ENCODE measurements around the gene TTN. TPM values are rescaled to one million over a fixed set of nuclear protein-coding genes. Genes with fewer than 3 reads are reported as not detected.

TTN gene
- total and polyA plus RNA-seq, 4 donors, result 0.53 to 47.4 (median 19.7) TPM

- H3K27ac ChIP-seq (ENCODE audit: low read depth in 1 of 2, low read length in 1 of 2), result no peak overlapping the region
- no peaks in the 10 kb centered on the region for H3K9me3 ChIP-seq (ENCODE audit: control insufficient read depth in 4 of 4, insufficient read depth in 3 of 4, low read length in 3 of 4)
- 94 to 96% methylated on average over 3 of the region's 3 CpGs for WGBS, 2 donors
- no peak overlapping the region for H3K4me3 ChIP-seq
- peaks cover 0 to 19% (median 0%) of the 10 kb centered on the region in 4 donors for H3K36me3 ChIP-seq (ENCODE audit: control insufficient read depth in 4 of 4, insufficient read depth in 4 of 4, low read length in 4 of 4)
- H3K9ac ChIP-seq (ENCODE audit: insufficient read depth in 1 of 2, low read length in 2 of 2), result no peak overlapping the region
- ATAC-seq (ENCODE audit: insufficient read depth, low FRiP score), result no peak
- no peak for DNase-seq
- no peaks in the 10 kb centered on the region for H3K27me3 ChIP-seq (ENCODE audit: control insufficient read depth in 3 of 3, insufficient read depth in 3 of 3, low read length in 2 of 3)
- no peak for TF ChIP-seq CTCF (IDR thresholded peaks at IDR 0.05; ENCODE audit: control extremely low read depth, extremely low read depth)
- H3K4me1 ChIP-seq (ENCODE audit: control insufficient read depth in 5 of 5, insufficient read depth in 5 of 5, low read length in 5 of 5), result no peaks in the 10 kb centered on the region
Observed at GRCh38 chr2:178700136-178700535, 107.1 kb downstream of the TTN start.

DNA sequence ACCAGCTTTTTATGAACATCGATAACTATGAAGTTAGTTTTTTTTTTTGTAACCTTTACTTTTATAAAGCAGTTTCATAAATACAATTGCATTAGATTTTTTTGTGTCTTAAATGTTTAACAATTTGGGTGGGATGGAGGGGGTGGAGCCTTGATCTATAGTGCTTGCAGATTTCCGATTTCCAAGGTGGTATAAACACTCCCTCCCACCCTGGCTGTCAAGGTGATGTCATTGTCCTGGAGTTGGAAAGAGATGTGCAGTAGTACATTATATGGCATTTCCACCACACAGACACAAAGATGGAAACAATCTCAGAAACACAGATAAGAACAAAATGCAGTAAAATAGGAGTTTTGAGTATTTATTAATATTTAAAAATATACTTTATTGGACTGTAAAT is 114.4 kb downstream of the TTN start:
- no peaks in the 10 kb centered on the region for H3K9me3 ChIP-seq (ENCODE audit: control insufficient read depth in 4 of 4, insufficient read depth in 3 of 4, low read length in 3 of 4)
- WGBS, 2 donors, result 87 to 94% methylated on average over 2 of the region's 2 CpGs
- no peak for TF ChIP-seq CTCF (IDR thresholded peaks at IDR 0.05; ENCODE audit: control extremely low read depth, extremely low read depth)

DNA sequence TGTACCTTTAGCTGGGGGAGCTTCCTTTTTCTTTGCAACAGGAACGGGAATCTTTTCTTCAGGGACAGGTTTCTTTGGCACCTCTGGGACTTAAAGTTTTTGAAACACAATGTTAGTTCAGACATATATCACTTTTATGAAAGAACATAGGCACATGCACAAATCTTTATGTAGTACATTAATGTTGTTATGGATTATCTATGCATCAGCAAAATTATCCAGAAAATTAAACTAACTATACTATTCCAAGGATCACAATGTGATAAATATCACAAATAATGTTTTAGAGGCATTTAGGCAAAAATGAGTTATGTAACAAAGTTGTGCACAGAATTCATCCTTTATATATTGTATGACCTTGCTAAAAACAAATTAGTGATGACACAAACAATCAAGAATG is 117.4 kb downstream of the TTN start:
- TF ChIP-seq CTCF (IDR thresholded peaks at IDR 0.05; ENCODE audit: control extremely low read depth, extremely low read depth), result no peak
- WGBS, 2 donors, result 86 to 89% methylated on average over 1 of the region's 1 CpG

More for the DNA sequence above, 114.4 kb downstream of the TTN start:
- Histone ChIP-seq H3K4me3 (no peak overlapping the region), H3K36me3 (ENCODE audit: control insufficient read depth in 4 of 4, insufficient read depth in 4 of 4, low read length in 4 of 4) (peaks cover 0 to 22% (median 0%) of the 10 kb centered on the region in 4 donors), H3K27ac (ENCODE audit: low read depth in 1 of 2, low read length in 1 of 2) (no peak overlapping the region), H3K4me1 (ENCODE audit: control insufficient read depth in 5 of 5, insufficient read depth in 5 of 5, low read length in 5 of 5) (peaks cover 0 to 2% (median 0%) of the 10 kb centered on the region in 5 donors), H3K27me3 (ENCODE audit: control insufficient read depth in 3 of 3, insufficient read depth in 3 of 3, low read length in 2 of 3) (no peaks in the 10 kb centered on the region), H3K9ac (ENCODE audit: insufficient read depth in 1 of 2, low read length in 2 of 2) (no peak overlapping the region)
- DNase-seq (no peak), ATAC-seq (ENCODE audit: insufficient read depth, low FRiP score) (no peak)

DNA sequence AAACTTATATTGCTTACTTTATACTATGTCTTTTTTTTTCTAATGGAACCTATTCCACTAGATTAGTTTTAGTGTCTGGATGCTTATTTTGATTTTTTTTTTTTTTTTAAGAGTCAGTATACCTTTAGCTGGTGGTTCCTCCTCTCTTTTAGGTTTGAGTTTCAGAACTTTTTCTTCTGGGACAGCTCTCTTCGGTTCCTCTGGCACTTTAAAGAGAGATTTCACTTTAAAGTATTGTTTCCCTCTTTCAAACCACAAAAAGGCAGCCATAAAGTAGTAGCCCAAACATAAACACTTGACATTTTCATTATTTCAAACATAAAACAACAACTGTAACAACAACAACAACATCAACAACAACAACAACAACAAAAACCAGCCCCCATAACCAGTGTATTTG is 123.3 kb downstream of the TTN start:
- no peak for DNase-seq
- H3K9ac ChIP-seq (ENCODE audit: insufficient read depth in 1 of 2, low read length in 2 of 2), result no peak overlapping the region
- H3K9me3 ChIP-seq (ENCODE audit: control insufficient read depth in 4 of 4, insufficient read depth in 3 of 4, low read length in 3 of 4), result no peaks in the 10 kb centered on the region
- H3K36me3 ChIP-seq (ENCODE audit: control insufficient read depth in 4 of 4, insufficient read depth in 4 of 4, low read length in 4 of 4), result peaks cover 0 to 37% (median 0%) of the 10 kb centered on the region in 4 donors
- TF ChIP-seq CTCF (IDR thresholded peaks at IDR 0.05; ENCODE audit: control extremely low read depth, extremely low read depth), result no peak
- H3K27ac ChIP-seq (ENCODE audit: low read depth in 1 of 2, low read length in 1 of 2), result no peak overlapping the region
- ATAC-seq (ENCODE audit: insufficient read depth, low FRiP score), result no peak
- peaks cover 0 to 2% (median 0%) of the 10 kb centered on the region in 5 donors for H3K4me1 ChIP-seq (ENCODE audit: control insufficient read depth in 5 of 5, insufficient read depth in 5 of 5, low read length in 5 of 5)
- no peaks in the 10 kb centered on the region for H3K27me3 ChIP-seq (ENCODE audit: control insufficient read depth in 3 of 3, insufficient read depth in 3 of 3, low read length in 2 of 3)
- no peak overlapping the region for H3K4me3 ChIP-seq
- WGBS, 2 donors, result 71 to 89% methylated on average over 1 of the region's 1 CpG

More for the DNA sequence above, 117.4 kb downstream of the TTN start:
- ATAC-seq (ENCODE audit: insufficient read depth, low FRiP score) (no peak), DNase-seq (no peak)
- Histone ChIP-seq H3K9ac (ENCODE audit: insufficient read depth in 1 of 2, low read length in 2 of 2) (no peak overlapping the region), H3K4me1 (ENCODE audit: control insufficient read depth in 5 of 5, insufficient read depth in 5 of 5, low read length in 5 of 5) (peaks cover 0 to 2% (median 0%) of the 10 kb centered on the region in 5 donors), H3K9me3 (ENCODE audit: control insufficient read depth in 4 of 4, insufficient read depth in 3 of 4, low read length in 3 of 4) (no peaks in the 10 kb centered on the region), H3K27ac (ENCODE audit: low read depth in 1 of 2, low read length in 1 of 2) (no peak overlapping the region), H3K4me3 (no peak overlapping the region), H3K36me3 (ENCODE audit: control insufficient read depth in 4 of 4, insufficient read depth in 4 of 4, low read length in 4 of 4) (peaks cover 0 to 34% (median 0%) of the 10 kb centered on the region in 4 donors), H3K27me3 (ENCODE audit: control insufficient read depth in 3 of 3, insufficient read depth in 3 of 3, low read length in 2 of 3) (no peaks in the 10 kb centered on the region)
